HG02943 (cell line): ENCODE data around the gene CACNA1G.

ENCODE experiments used
- ATAC-seq: cut with Tn5 transposase; IDR thresholded peaks from one replicate; pipeline ENCODE4 v1.9.1; 2021; ENCODE audit warnings: mild to moderate bottlenecking, low read depth, moderate library complexity; ENCODE audit not compliant: unreplicated experiment

The CACNA1G gene

DNA sequence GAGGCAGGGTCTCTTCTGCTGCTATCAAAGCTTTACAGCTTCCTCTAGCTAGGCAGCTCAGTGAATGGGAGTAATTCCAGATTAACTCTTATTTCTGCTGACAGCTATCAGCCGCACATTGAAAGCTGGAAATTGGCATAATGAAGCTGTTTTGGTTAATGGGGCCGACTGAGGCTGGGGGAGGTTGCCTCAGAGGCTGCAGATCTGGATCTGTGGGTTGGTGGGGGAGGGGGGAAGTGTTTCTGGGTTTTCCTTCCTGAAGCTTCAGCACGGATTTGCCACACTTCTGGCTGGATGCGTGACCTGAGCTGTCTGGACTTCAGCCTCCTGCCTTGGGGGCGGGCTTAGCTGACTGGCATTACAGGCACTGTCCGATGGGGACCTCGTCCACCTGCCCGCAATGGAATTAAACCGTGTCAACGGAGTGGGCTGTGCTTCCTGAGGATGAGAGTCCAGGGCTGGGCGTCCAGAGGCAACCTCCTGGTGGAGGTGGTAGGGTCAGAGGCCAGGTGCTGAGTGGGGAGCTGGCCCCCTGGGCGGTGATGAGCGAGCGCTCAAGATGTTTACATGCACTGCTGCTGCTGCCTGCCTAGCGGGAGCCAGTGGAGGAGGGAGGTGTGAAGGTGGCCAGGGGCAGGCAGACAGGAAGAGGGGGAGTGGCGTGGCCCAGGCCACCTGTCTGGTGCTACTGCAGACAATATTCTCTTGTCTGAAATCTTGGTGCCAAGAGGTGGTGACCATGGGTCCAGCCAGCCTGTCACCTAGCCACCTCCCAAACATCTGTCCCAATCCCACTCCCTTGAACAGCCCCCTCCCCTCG is 67.5 kb downstream of the CACNA1G start:
- no peak for ATAC-seq

- ATAC-seq, result no peak
These were observed 69.4 kb downstream of the CACNA1G start for GRCh38 chr17:50629902-50630301.

DNA sequence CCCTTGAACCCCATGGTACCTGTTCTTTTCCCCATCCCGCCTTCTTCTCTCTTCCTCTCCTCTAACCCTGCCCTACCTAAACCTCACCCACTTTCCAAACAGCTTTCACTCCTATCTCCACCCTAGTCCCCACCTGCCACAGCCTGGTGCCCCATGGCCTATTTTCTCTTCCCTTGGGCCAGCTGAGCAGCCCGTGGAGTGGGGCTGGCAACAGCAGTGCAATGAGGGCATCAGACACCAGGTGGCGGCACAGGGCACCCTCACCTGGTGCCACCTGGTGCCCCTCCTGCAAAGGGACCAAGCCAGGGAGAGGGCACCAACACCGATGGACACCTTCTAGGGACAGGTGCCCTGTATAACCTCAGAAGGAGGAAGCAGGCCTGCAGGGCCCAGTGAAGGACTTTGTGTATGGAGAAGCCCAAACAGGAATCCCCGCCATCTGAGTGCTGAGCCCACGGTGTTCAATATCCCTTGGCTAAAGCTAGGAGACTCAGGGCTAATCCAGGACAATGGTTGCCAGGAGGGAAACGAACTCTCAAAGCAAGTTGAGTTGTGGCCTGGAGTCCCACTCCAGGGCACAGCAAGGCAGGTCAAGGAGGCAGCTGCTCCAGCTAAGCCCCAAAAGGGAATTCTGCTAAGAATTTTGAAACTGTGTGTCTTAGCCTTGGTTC is 70.1 kb downstream of the CACNA1G start:
- no peak for ATAC-seq

GRCh38 chr17:50631195-50631907 is 70.8 kb downstream of the CACNA1G start:
- ATAC-seq, result no peak

DNA sequence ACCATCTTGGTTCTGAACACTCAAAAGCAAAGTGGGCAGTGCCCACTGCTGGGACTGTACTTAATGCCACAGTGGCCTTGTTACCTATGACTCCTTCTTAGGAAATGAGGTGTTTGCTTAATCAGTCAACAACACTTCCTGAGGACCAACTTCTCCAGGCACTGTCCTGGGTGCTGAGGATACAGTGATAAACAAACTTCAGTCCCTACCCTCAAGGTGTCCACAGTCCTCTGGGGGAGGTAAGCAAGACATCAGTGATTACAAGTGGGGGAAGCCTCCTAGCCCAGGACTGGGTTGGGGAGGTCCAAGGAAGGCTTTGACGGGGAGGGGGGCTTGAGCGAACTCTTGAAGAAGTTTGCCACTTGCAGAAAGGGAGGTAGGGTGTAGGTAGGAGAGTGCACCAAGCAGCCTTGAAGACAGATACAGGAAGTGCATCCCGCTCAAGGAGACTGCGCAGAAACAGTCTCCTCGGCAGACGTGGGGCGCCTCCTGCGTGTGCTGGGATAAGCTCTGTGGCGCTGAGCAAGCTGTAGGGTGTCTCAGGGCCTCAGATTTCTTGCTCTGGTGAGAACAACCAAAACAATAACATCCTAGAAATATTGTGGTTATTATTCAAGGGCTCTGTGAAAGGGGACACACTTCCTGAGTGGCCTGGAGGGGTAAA is 71.5 kb downstream of the CACNA1G start:
- no peak for ATAC-seq

GRCh38 chr17:50632637-50633036 is 72.1 kb downstream of the CACNA1G start:
- ATAC-seq, result no peak

- ATAC-seq, result no peak
These were observed 73.2 kb downstream of the CACNA1G start for GRCh38 chr17:50633683-50634082.

DNA sequence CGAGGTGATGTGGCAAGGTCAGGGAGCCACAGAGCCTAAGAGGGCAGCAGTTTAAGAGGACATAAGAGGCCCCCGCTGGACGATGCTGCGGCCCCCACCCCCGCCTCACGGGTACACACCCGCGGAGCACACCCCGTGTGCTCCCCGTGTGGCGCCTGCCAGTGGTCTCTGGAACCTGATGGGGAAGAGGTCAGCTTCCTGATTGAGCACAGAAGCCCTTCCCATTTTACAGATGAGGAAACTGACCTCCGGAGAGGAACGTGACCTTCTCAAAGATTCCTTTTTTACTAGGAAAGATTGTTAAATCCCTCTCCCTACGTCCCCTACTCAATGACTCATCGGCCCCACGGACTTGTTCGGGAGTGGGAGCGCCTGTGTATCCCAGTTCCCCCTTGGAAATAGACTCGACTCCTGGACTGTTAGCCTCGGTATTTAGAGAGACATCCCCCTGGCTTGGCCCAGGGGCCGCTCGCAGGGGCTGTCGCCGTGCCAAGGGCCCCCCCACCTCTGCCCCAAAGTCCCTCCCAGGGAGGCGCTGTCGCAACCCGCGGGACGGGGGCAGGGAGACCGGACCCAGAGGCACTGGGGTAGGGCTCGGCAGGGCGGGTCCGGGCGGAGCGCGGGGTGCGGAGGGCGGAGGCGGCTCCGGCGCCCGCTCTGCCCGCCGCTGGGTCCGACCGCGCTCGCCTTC is 73.9 kb downstream of the CACNA1G start, which contains the start of gene ABCC3:
Gene ABCC3, plus strand, starts transcription at position 658 of the 691 bp plus-strand sequence. CDS start 56 bp downstream, outside the sequence.
- ATAC-seq, result no peak

GRCh38 chr17:50634915-50635731 is 74.6 kb downstream of the CACNA1G start:
- ATAC-seq, result no peak

DNA sequence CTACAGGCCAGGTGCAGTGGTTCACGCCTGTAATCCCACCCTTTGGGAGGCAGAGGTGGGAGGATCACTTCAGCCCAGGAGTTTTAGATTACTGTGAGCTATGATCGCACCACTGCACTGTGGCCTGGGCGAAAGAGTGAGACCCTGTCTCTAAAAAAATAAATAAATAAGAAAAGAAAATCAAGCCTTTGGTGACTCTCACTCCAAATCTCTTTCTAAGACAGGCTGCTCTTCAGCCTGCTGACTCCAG is 75.1 kb downstream of the CACNA1G start:
- ATAC-seq, result no peak

DNA sequence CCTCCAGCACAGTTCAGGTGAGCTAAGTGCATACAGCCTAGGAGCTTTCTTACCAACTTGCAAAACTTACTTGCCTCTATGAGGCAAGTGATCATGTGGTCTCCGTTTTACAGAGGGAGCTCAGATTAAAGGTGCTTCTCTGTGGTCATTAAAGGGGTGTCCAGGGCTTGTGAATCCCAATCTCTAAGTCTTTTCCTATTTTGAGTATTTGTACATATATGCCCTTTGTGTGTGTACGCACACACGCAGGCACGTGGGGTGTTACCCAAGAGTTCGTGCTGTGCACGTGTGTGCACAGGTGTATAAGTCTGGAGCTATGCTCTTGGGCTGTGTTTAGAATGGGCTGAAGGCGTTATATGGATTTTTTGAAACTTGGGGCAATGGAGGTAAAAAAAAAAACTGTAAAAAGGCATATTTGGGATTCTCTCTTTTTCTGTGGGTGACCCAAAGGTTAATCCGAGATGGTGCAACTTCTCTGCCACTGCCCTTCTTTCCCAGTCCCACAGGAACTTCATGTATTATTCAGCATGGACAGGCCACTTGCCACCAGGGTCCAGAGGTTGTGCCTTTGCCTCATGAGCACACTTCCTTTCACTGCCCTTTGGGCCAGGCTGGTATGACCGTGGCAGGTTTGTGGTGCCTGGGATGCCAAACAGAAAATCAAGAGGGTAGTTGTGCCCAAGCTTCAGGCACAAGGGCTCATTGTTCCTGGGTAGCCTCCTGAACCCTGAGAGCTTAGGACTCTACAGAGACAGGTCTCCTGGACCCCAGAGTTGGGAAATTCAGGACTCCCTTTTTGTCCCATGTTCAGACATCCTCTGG is 75.7 kb downstream of the CACNA1G start:
- ATAC-seq, result no peak

DNA sequence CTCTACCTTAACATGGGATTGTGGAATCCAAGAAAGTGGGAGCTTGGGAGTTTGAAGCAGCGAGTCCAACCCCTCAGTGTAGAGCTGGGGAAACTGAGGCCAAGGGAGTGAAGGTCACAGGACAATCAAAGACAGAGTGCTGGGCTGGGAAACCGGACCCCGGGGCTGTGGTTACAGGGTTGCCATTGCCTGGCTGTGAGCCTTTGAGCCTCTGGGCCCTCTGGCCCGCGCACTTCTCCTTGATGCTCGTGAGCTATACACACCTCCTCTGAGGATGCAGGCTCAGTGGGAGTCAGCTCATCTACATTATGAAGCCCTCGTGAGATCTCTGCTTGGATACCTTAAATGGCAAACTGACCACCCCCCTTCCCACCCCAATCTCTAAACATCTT is 76.3 kb downstream of the CACNA1G start:
- ATAC-seq, result no peak

- no peak for ATAC-seq
These were observed 77.5 kb downstream of the CACNA1G start for GRCh38 chr17:50637829-50638605.

GRCh38 chr17:50638606-50638965 is 78.1 kb downstream of the CACNA1G start:
- ATAC-seq, result no peak

DNA sequence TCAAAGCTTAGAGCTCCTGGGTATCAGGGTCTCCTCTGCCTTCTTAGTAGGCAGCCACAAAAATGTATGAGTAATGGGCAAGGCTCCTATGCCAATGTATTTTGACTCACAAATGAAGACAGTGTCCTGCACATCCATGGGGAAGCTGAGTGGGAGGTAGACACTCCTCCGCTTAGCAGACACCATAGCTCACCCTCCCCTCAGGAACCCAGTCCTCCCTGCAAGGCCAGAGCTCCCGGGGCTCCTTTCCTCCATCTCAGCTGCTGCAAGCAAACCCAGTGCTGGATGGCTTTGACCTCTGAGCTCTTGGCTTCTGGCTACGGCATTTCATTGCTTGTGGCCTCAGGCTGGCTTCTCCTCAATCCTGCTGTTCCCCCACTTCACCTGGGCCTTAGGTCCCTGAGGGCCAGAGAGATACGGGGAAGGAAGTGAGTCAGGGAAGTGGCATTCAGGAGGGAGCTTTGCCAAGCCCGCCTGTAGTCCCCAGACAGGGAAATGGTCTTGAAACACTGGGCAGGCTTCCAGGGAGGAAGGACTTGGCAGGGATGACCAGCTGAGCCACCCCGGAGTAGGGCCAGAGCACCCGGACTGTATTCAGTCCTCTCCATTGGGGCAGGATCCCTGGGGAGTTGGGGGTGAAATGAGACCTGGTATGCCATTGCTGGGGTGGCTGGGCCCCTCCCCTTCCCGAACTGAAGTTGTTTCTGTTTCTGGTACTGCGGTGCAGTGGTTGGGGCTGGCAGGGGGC is 78.6 kb downstream of the CACNA1G start:
- no peak for ATAC-seq

- no peak for ATAC-seq
These were observed 80.3 kb downstream of the CACNA1G start for GRCh38 chr17:50640686-50641351.

- ATAC-seq, result no peak
These were observed 80.8 kb downstream of the CACNA1G start for GRCh38 chr17:50641357-50641756.
